HG03025 (cell line): ENCODE results near the gene DPYSL3.
"Not testable (repeated sequence)": the region's sequence is repeated elsewhere in the genome, so short reads cannot be mapped to it uniquely, and the experiment has no call there.

Experiments
- ATAC-seq: cut with Tn5 transposase; IDR thresholded peaks from one replicate; pipeline ENCODE4 v1.9.1; 2021; ENCODE audit warnings: mild to moderate bottlenecking, moderate library complexity; ENCODE audit not compliant: unreplicated experiment, low FRiP score

DPYSL3 gene

GRCh38 chr5:147381555-147381954 is 128.3 kb downstream of the DPYSL3 start:
- ATAC-seq = no peak

GRCh38 chr5:147377682-147378081 is 132.2 kb downstream of the DPYSL3 start:
- ATAC-seq = no peak

GRCh38 chr5:147375151-147375550 is 134.7 kb downstream of the DPYSL3 start:
- ATAC-seq = no peak

GRCh38 chr5:147373328-147373727 is 136.5 kb downstream of the DPYSL3 start:
- ATAC-seq = no peak

GRCh38 chr5:147372191-147372590 is 137.7 kb downstream of the DPYSL3 start:
- ATAC-seq = no peak

GRCh38 chr5:147371290-147371689 is 138.6 kb downstream of the DPYSL3 start:
- ATAC-seq = no peak

GRCh38 chr5:147369742-147370374 is 140.0 kb downstream of the DPYSL3 start:
- ATAC-seq = no peak

- ATAC-seq = not testable (repeated sequence)
Observed at GRCh38 chr5:147367381-147367780, 142.5 kb downstream of the DPYSL3 start.

GRCh38 chr5:147361441-147362175 is 148.3 kb downstream of the DPYSL3 start:
- ATAC-seq = no peak

- ATAC-seq = no peak
Observed at GRCh38 chr5:147360816-147361215, 149.1 kb downstream of the DPYSL3 start.

GRCh38 chr5:147359581-147359980 is 150.3 kb downstream of the DPYSL3 start:
- ATAC-seq = no peak

GRCh38 chr5:147359101-147359500 is 150.8 kb downstream of the DPYSL3 start:
- no peak for ATAC-seq

- no peak for ATAC-seq
Observed at GRCh38 chr5:147349241-147349640, 160.6 kb downstream of the DPYSL3 start.

- ATAC-seq = no peak
Observed at GRCh38 chr5:147348451-147348850, 161.4 kb downstream of the DPYSL3 start.

GRCh38 chr5:147348046-147348445 is 161.8 kb downstream of the DPYSL3 start:
- ATAC-seq = no peak

GRCh38 chr5:147346006-147346561 is 163.8 kb downstream of the DPYSL3 start:
- ATAC-seq = no peak

GRCh38 chr5:147344861-147345260 is 165.0 kb downstream of the DPYSL3 start:
- ATAC-seq = no peak

GRCh38 chr5:147341345-147341744 is 168.5 kb downstream of the DPYSL3 start:
- no peak for ATAC-seq

- ATAC-seq = no peak
Observed at GRCh38 chr5:147340941-147341340, 168.9 kb downstream of the DPYSL3 start.
